Endothelial cell of umbilical vein (primary cell): ENCODE measurements around the gene DPF1. TPM values are rescaled to one million over a fixed set of nuclear protein-coding genes. Genes with fewer than 3 reads are reported as not detected.

Experiments
- BruUV-seq: library from RNA; stranded (reverse); fragments of 400-500 nt; replicated peaks from 2 replicates; lab custom pipeline; 2021; lab: Mats Ljungman, UMichigan
- CTCF ChIA-PET: fragments of 300-600, 350-600 bp; sonication (Branson Sonifier 250); formaldehyde crosslinking; loops from one replicate; lab custom pipeline; 2021; ENCODE audit warnings: antibody characterized with exemption, inconsistent platforms; lab: Charles Lee
- POLR2A ChIA-PET: fragments of 300-600, 350-600 bp; sonication (Branson Sonifier 250); formaldehyde crosslinking; loops from one replicate; lab custom pipeline; 2021; ENCODE audit warnings: antibody characterized with exemption, inconsistent platforms; lab: Charles Lee
- DNase-seq: peaks from one replicate; pipeline ENCODE4 v3.0.0-alpha.2; 2011; ENCODE audit warnings: low read depth, low spot score
- FAIRE-seq: peaks from 2 replicates; lab custom pipeline; 2011; peaks lifted over from hg19 to GRCh38; lab: Jason Lieb, UNC
- H2AFZ ChIP-seq: 2 replicates; pipeline ENCODE4 v1.6.0; 2012; ENCODE audit warnings: low read depth, low read length, control low read depth, inconsistent platforms
- H3K27ac ChIP-seq: 2 replicates; pipeline ENCODE4 v1.5.1; 2011; ENCODE audit warnings: low read depth, mild to moderate bottlenecking, control low read depth, low read length, moderate library complexity; ENCODE audit not compliant: insufficient read depth
- H3K27me3 ChIP-seq, 2 experiments: 2 replicates each; pipeline versions ENCODE4 v1.6.0 to v1.6.1; 2011; ENCODE audit warnings: low read length in 2 of 2, mixed read lengths in 1 of 2; ENCODE audit not compliant: control insufficient read depth in 2 of 2, insufficient read depth in 2 of 2
- H3K36me3 ChIP-seq, 2 experiments: 2 replicates in 1 of 2; 3 replicates in 1 of 2; pipeline ENCODE4 v1.5.1; 2011; ENCODE audit warnings: low read length in 2 of 2, mild to moderate bottlenecking in 1 of 2, moderate library complexity in 1 of 2; ENCODE audit not compliant: control insufficient read depth in 2 of 2, insufficient read depth in 2 of 2; ENCODE audit errors: extremely low read depth in 1 of 2
- H3K4me1 ChIP-seq: 3 replicates; pipeline ENCODE4 v1.5.1; 2011; ENCODE audit warnings: mild to moderate bottlenecking, low read length; ENCODE audit not compliant: control insufficient read depth, insufficient read depth; ENCODE audit errors: extremely low read depth
- H3K4me2 ChIP-seq: 2 replicates; pipeline ENCODE4 v1.6.1; 2011; ENCODE audit warnings: low read length, control low read depth, mixed read lengths; ENCODE audit not compliant: insufficient read depth
- H3K4me3 ChIP-seq, 3 experiments: fragments of 200-600 bp in 1 of 3; sonication (generic), shearing (Covaris generic) in 1 of 3; replicated peaks in 1 of 3; 2 replicates each; pipeline ENCODE4 v1.5.1; 2011 to 2016; ENCODE audit warnings: control low read depth in 3 of 3, low read length in 3 of 3, mild to moderate bottlenecking in 2 of 3, inconsistent platforms in 1 of 3, low read depth in 1 of 3, moderate library complexity in 1 of 3; ENCODE audit not compliant: insufficient read depth in 1 of 3
- H3K79me2 ChIP-seq: 2 replicates; pipeline ENCODE4 v1.6.0; 2012; ENCODE audit warnings: low read length, inconsistent platforms; ENCODE audit not compliant: control insufficient read depth, insufficient read depth
- H3K9ac ChIP-seq: replicated peaks from 2 replicates; pipeline ENCODE3; 2011; ENCODE audit warnings: low read length, control low read depth; ENCODE audit not compliant: insufficient read depth; ENCODE audit errors: extremely low read depth
- H3K9me1 ChIP-seq: replicated peaks from 3 replicates; pipeline ENCODE4 v1.6.0; 2011; ENCODE audit warnings: mild to moderate bottlenecking, low read length; ENCODE audit not compliant: control insufficient read depth, insufficient read depth; ENCODE audit errors: extremely low read depth
- H3K9me3 ChIP-seq: replicated peaks from 2 replicates; pipeline ENCODE4 v1.5.1; 2012; ENCODE audit warnings: low read length, inconsistent platforms; ENCODE audit not compliant: control insufficient read depth, insufficient read depth
- H4K20me1 ChIP-seq: replicated peaks from 2 replicates; pipeline ENCODE3; 2011; ENCODE audit warnings: mild to moderate bottlenecking, low read length; ENCODE audit not compliant: control insufficient read depth, insufficient read depth; ENCODE audit errors: extremely low read depth
- EZH2 ChIP-seq: IDR thresholded peaks from 2 replicates; pipeline ENCODE4 v1.6.1; 2012; ENCODE audit warnings: borderline replicate concordance, low read depth, mild to moderate bottlenecking, moderate library complexity, low read length, inconsistent platforms; ENCODE audit not compliant: severe bottlenecking
- FOS ChIP-seq: IDR thresholded peaks from 2 replicates; pipeline ENCODE4 v1.6.1; 2011; ENCODE audit warnings: mild to moderate bottlenecking, low read length, moderate library complexity, borderline replicate concordance; ENCODE audit not compliant: insufficient read depth
- GATA2 ChIP-seq: IDR thresholded peaks from 2 replicates; pipeline ENCODE4 v1.7.0; 2011; ENCODE audit warnings: low read depth, mild to moderate bottlenecking, moderate library complexity, mixed read lengths, low read length; ENCODE audit not compliant: insufficient read length, insufficient read depth
- JUN ChIP-seq: IDR thresholded peaks from 2 replicates; pipeline ENCODE4 v1.6.1; 2011; ENCODE audit warnings: borderline replicate concordance, low read depth; ENCODE audit not compliant: insufficient read length, insufficient read depth
- MYC ChIP-seq: IDR thresholded peaks from one replicate; pipeline ENCODE4 v1.6.1; 2011; ENCODE audit warnings: mild to moderate bottlenecking, low read depth, low read length
- POLR2A ChIP-seq: IDR thresholded peaks from 2 replicates; pipeline ENCODE4 v1.6.1; 2012; ENCODE audit warnings: low read depth, mild to moderate bottlenecking, control low read depth, low read length
- POLR2AphosphoS5 ChIP-seq: IDR thresholded peaks from 2 replicates; pipeline ENCODE4 v1.6.1; 2012; ENCODE audit warnings: low read depth, mild to moderate bottlenecking, control low read depth, low read length, moderate library complexity; ENCODE audit not compliant: insufficient read depth
- dilution Hi-C: fragments of 300-500 bp; cut with MboI; formaldehyde crosslinking; loops from one replicate; pipeline ENCODE4 v1.15.0; 2019; ENCODE audit warnings: low sequenced_read_pairs; ENCODE audit not compliant: extremely low pct_ligation_motif_present
- intact Hi-C: fragments of 100-400 bp; cut with micrococcal nuclease; formaldehyde crosslinking; loops from one replicate; pipeline ENCODE4 v1.10.0; 2022
- polyA plus RNA-seq, 4 experiments: library from polyadenylated mRNA; depleted of rRNA in 3 of 4; stranded (reverse) in 3 of 4; unstranded in 1 of 4; fragments of >200 nt; gene quantifications; 2 replicates each; pipeline versions ENCODE4 v1.2.1 to v1.2.3, GENCODE V29; 2011 to 2012; ENCODE audit warnings: missing spikeins in 1 of 4
- total RNA-seq: library from RNA; stranded (reverse); gene quantifications from 2 replicates; pipeline ENCODE4 v1.2.3, GENCODE V29; 2021
- TF ChIP-seq, protein P1 (sequence below): IDR thresholded peaks from 2 replicates; pipeline ENCODE4 v1.6.1; 2011; ENCODE audit not compliant: insufficient read depth, insufficient read length
- TF ChIP-seq, protein P2 (sequence below), 2 donors: IDR thresholded peaks; 1 replicate in 1 of 2; 2 replicates in 1 of 2; pipeline ENCODE4 v1.5.1; 2011; ENCODE audit warnings: low read length in 2 of 2, mild to moderate bottlenecking in 2 of 2, moderate library complexity in 2 of 2, control low read depth in 1 of 2, inconsistent platforms in 1 of 2, low read depth in 1 of 2; ENCODE audit not compliant: insufficient read depth in 1 of 2; ENCODE audit errors: extremely low read depth in 1 of 2

The DPF1 gene
- total and polyA plus RNA-seq, 2 donors (not counting 3 experiments of a cell fraction or from before 2014, with no cell fraction given), result 2.0 to 3.9 TPM

DNA sequence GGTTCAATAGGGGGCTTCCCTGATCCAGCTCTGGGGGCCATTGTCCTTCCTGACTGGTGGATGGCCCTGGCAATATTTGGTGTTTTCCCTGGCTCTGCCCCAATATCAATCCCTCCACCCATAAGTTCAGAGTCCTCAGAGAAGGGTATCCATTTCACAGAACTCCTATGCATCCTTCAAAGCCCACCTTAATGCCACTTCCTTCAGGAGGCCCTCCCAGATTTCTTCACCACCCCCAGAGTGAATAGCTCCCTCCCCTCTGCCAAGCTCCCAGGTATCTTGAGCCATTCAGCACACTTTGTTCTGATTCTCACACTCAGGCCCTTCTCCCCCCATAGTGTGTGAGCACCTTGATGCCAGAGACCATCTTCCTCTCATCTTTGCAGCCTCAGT lies 26.4 kb upstream of the DPF1 start:
- H3K9ac ChIP-seq, result no peak overlapping the region
- FAIRE-seq (no peak), DNase-seq (no peak)
- ChIA-PET CTCF (interaction anchor here (0.6 to 2.7 kb wide), 7 partner anchors 16 to 348 kb away, joined by 3 to 13 read pairs (median 3); partner anchors contain the start of genes CATSPERG and FAM98C), POLR2A (interaction anchor here (0.6 kb wide), 1 partner anchor 564 kb away, joined by 10 read pairs; no protein-coding TSS in a partner anchor)
- intact Hi-C loops, result no loop called here
- no TSS peak for BruUV-seq
- no peak for TF ChIP-seq EZH2
- TF ChIP-seq, protein P1, sequence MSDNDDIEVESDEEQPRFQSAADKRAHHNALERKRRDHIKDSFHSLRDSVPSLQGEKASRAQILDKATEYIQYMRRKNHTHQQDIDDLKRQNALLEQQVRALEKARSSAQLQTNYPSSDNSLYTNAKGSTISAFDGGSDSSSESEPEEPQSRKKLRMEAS, result no peak
- TF ChIP-seq JUN, result no peak
- no peak for TF ChIP-seq POLR2AphosphoS5
- TF ChIP-seq MYC, result no peak
- TF ChIP-seq, protein P2, sequence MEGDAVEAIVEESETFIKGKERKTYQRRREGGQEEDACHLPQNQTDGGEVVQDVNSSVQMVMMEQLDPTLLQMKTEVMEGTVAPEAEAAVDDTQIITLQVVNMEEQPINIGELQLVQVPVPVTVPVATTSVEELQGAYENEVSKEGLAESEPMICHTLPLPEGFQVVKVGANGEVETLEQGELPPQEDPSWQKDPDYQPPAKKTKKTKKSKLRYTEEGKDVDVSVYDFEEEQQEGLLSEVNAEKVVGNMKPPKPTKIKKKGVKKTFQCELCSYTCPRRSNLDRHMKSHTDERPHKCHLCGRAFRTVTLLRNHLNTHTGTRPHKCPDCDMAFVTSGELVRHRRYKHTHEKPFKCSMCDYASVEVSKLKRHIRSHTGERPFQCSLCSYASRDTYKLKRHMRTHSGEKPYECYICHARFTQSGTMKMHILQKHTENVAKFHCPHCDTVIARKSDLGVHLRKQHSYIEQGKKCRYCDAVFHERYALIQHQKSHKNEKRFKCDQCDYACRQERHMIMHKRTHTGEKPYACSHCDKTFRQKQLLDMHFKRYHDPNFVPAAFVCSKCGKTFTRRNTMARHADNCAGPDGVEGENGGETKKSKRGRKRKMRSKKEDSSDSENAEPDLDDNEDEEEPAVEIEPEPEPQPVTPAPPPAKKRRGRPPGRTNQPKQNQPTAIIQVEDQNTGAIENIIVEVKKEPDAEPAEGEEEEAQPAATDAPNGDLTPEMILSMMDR (IDR thresholded peaks at IDR 0.05; ENCODE audit: extremely low read depth in 1 of 2, insufficient read depth in 1 of 2, low read depth in 1 of 2, low read length in 2 of 2), result no peak
- no peak for TF ChIP-seq GATA2
- no peak for TF ChIP-seq FOS
- TF ChIP-seq POLR2A, result no peak
- H3K4me2 ChIP-seq, result no peak overlapping the region
- no peaks in the 10 kb centered on the region for H3K36me3 ChIP-seq
- H3K79me2 ChIP-seq, result no peaks in the 10 kb centered on the region
- no peak overlapping the region for H3K27ac ChIP-seq
- no peak overlapping the region for H3K4me3 ChIP-seq
- no peaks in the 10 kb centered on the region for H3K27me3 ChIP-seq
- peaks cover 9% of the 10 kb centered on the region for H3K4me1 ChIP-seq
- H3K9me3 ChIP-seq, result no peaks in the 10 kb centered on the region
- no peak overlapping the region for H2AFZ ChIP-seq
- no peaks in the 10 kb centered on the region for H3K9me1 ChIP-seq
- dilution Hi-C loops, result no loop called here
- H4K20me1 ChIP-seq, result no peaks in the 10 kb centered on the region
